K562 (cell line): ENCODE results near the gene GPR15. TPM values are rescaled to one million over a fixed set of nuclear protein-coding genes. Genes with fewer than 3 reads are reported as not detected.

Experiments used
- ATAC-seq: fragments of 200-7000 bp; cut with Tn5 transposase; 3 replicates; pipeline ENCODE4 v1.9.1; 2020; ENCODE audit warnings: moderate library complexity
- BruUV-seq: library from RNA; stranded (reverse); fragments of 400-500 nt; replicated peaks from 2 replicates; lab custom pipeline; 2021; lab: Mats Ljungman, UMichigan
- CTCF ChIA-PET: fragments of 300-600 bp; formaldehyde crosslinking; extraction: SDS; loops from one replicate; lab custom pipeline; 2021; ENCODE audit warnings: low intra/inter-chr PET ratio; lab: Yijun Ruan, JAX
- POLR2A ChIA-PET: fragments of 300-600, 350-650 bp; sonication (Branson Sonifier 250); formaldehyde crosslinking; extraction: SDS; loops from one replicate; lab custom pipeline; 2021; ENCODE audit warnings: antibody characterized with exemption, inconsistent platforms; lab: Yijun Ruan, JAX
- DNase-seq, 4 experiments: peaks; one replicate each; pipeline versions ENCODE4 v3.0.0 to v3.0.0-alpha.2; 2011 to 2018; ENCODE audit warnings: low spot score in 3 of 4, mixed read lengths in 3 of 4; ENCODE audit errors: extremely low read depth in 1 of 4
- FAIRE-seq: peaks from 2 replicates; lab custom pipeline; 2011; peaks lifted over from hg19 to GRCh38; lab: Jason Lieb, UNC
- H2AFZ ChIP-seq: 2 replicates; pipeline ENCODE4 v1.6.0; 2011; ENCODE audit warnings: low read depth, low read length, control low read depth, inconsistent platforms
- H3K27ac ChIP-seq: fragments of 200-600 bp; 3 replicates; pipeline ENCODE4 v1.8.0; 2011; ENCODE audit warnings: low read depth, mild to moderate bottlenecking, control low read depth, inconsistent platforms, low read length, moderate library complexity, mixed read lengths; ENCODE audit errors: extremely low read depth
- H3K27me3 ChIP-seq, 2 experiments: fragments of 300-600 bp in 1 of 2; 2 replicates in 1 of 2; 3 replicates in 1 of 2; pipeline versions ENCODE4 v1.6.0 to v1.8.0; 2011; ENCODE audit warnings: inconsistent platforms in 2 of 2, low read length in 2 of 2, mild to moderate bottlenecking in 1 of 2, mixed read lengths in 1 of 2, moderate library complexity in 1 of 2; ENCODE audit not compliant: control insufficient read depth in 2 of 2, insufficient read depth in 2 of 2
- H3K36me3 ChIP-seq: fragments of 300-600 bp; 3 replicates; pipeline ENCODE4 v1.8.0; 2011; ENCODE audit warnings: mild to moderate bottlenecking, low read length, inconsistent platforms; ENCODE audit not compliant: control insufficient read depth, insufficient read depth
- H3K4me1 ChIP-seq, 2 experiments: fragments of 200-600 bp in 1 of 2; replicated peaks in 1 of 2; 2 replicates in 1 of 2; 3 replicates in 1 of 2; pipeline versions ENCODE4 v1.5.1 to v1.8.0; 2011; ENCODE audit warnings: inconsistent platforms in 2 of 2, low read length in 2 of 2, mild to moderate bottlenecking in 1 of 2, mixed read lengths in 1 of 2, moderate library complexity in 1 of 2; ENCODE audit not compliant: control insufficient read depth in 2 of 2, insufficient read depth in 2 of 2
- H3K4me2 ChIP-seq: 2 replicates; pipeline ENCODE4 v1.6.1; 2011; ENCODE audit warnings: low read length, control low read depth, inconsistent platforms, mixed read lengths; ENCODE audit not compliant: insufficient read depth
- H3K4me3 ChIP-seq: fragments of 200-600 bp; sonication (generic), shearing (Covaris generic); 2 replicates; pipeline ENCODE4 v1.5.1; 2016; ENCODE audit warnings: control low read depth, inconsistent platforms
- H3K79me2 ChIP-seq: fragments of 200-600 bp; 3 replicates; pipeline ENCODE4 v1.8.0; 2011; ENCODE audit warnings: low read length, inconsistent platforms; ENCODE audit not compliant: control insufficient read depth, insufficient read depth
- H3K9ac ChIP-seq, 2 experiments: 2 replicates each; pipeline versions ENCODE4 v1.6.0 to v1.6.1; 2011; ENCODE audit warnings: low read depth in 2 of 2, low read length in 2 of 2, control low read depth in 1 of 2, inconsistent platforms in 1 of 2, mild to moderate bottlenecking in 1 of 2, mixed read lengths in 1 of 2; ENCODE audit not compliant: insufficient read depth in 1 of 2
- H3K9me1 ChIP-seq: one replicate; pipeline ENCODE4 v1.6.0; 2011; ENCODE audit warnings: inconsistent platforms, mild to moderate bottlenecking, low read length, moderate library complexity; ENCODE audit not compliant: control insufficient read depth, insufficient read depth
- H3K9me3 ChIP-seq: replicated peaks from 2 replicates; pipeline ENCODE4 v1.5.1; 2011; ENCODE audit warnings: low read depth, low read length, inconsistent platforms; ENCODE audit not compliant: control insufficient read depth, insufficient read depth
- H4K20me1 ChIP-seq: replicated peaks from 2 replicates; pipeline ENCODE4 v1.6.1; 2011; ENCODE audit warnings: low read length, inconsistent platforms, mixed read lengths; ENCODE audit not compliant: control insufficient read depth, insufficient read depth
- BRD9 ChIP-seq: fragments of 450-650 bp; IDR thresholded peaks from 2 replicates; pipeline ENCODE4 v1.6.1; 2018; ENCODE audit warnings: low read depth; ENCODE audit not compliant: partially characterized antibody
- HNRNPLL ChIP-seq: fragments of 200-400 bp; formaldehyde crosslinking; IDR thresholded peaks from 2 replicates; pipeline ENCODE4 v1.6.1; 2017; ENCODE audit warnings: low read length, low read depth, mild to moderate bottlenecking; ENCODE audit not compliant: poor library complexity, severe bottlenecking
- IRF2 ChIP-seq: sonication (generic); formaldehyde crosslinking; IDR thresholded peaks from 2 replicates; pipeline ENCODE4 v1.8.1; 2022; ENCODE audit warnings: mild to moderate bottlenecking, missing genetic modification reagents
- JUND ChIP-seq, 2 experiments: IDR thresholded peaks; 2 replicates in 1 of 2; 3 replicates in 1 of 2; pipeline ENCODE4 v1.6.1; 2011; ENCODE audit warnings: borderline replicate concordance in 2 of 2, low read depth in 2 of 2, low read length in 2 of 2, improper control_type of control experiment in 1 of 2, missing biosample characterization in 1 of 2, missing genetic modification characterization in 1 of 2, missing genetic modification reagents in 1 of 2
- KHSRP ChIP-seq: fragments of 450-650 bp; IDR thresholded peaks from 2 replicates; pipeline ENCODE4 v1.6.1; 2017
- PKNOX1 ChIP-seq: fragments of 450-650 bp; IDR thresholded peaks from 2 replicates; pipeline ENCODE4 v1.6.1; 2016
- SNIP1 ChIP-seq: fragments of 450-650 bp; IDR thresholded peaks from 2 replicates; pipeline ENCODE4 v1.7.1; 2017; ENCODE audit warnings: low read depth, mild to moderate bottlenecking
- ZEB2 ChIP-seq: fragments of 450-650 bp; IDR thresholded peaks from 2 replicates; pipeline ENCODE4 v1.6.1; 2016
- ZNF699 ChIP-seq: fragments of 250-450 bp; sonication (Bioruptor Pico); IDR thresholded peaks from 2 replicates; pipeline ENCODE4 v1.8.0; 2021; ENCODE audit warnings: mild to moderate bottlenecking, moderate library complexity; ENCODE audit not compliant: insufficient replicate concordance
- WGBS: fragments of 100-300 bp; shearing (Covaris generic); methylation state at CpG from one replicate; pipeline ENCODE4 v1.1.6; 2016; ENCODE audit warnings: low coverage, mixed read lengths; ENCODE audit not compliant: insufficient coverage; ENCODE audit errors: missing lambda C conversion rate; 5-methylcytosine and 5-hydroxymethylcytosine counted together
- in situ Hi-C: fragments of 300-500 bp; cut with MboI; formaldehyde crosslinking; loops from 4 replicates; pipeline ENCODE4 v1.15.0; 2018; ENCODE audit warnings: inconsistent platforms, mixed read lengths
- intact Hi-C: fragments of 100-400 bp; cut with micrococcal nuclease; formaldehyde crosslinking; loops from 2 replicates; pipeline ENCODE4 v1.14.2; 2022
- polyA plus RNA-seq, 8 experiments: library from polyadenylated mRNA; depleted of rRNA in 4 of 8; stranded (reverse) in 5 of 8; unstranded in 3 of 8; fragments of >200 nt; fragmentation: Nextera tagmentation in 2 of 8; fragmentation: Illumina TruSeq in 1 of 8; extraction: Ambion mirVana in 2 of 8; extraction: Trizol in 1 of 8; gene quantifications; 2 replicates each; pipeline versions ENCODE4 v1.2.1 to v1.2.3, GENCODE V29; 2011 to 2014; ENCODE audit warnings: inconsistent platforms in 1 of 8, missing spikeins in 1 of 8
- total RNA-seq, 7 experiments: library from RNA; depleted of rRNA in 6 of 7; stranded (reverse); fragments of >200 nt in 6 of 7; fragmentation: Illumina TruSeq in 2 of 7; extraction: Trizol in 2 of 7; gene quantifications; 2 replicates each; pipeline versions ENCODE4 v1.2.1 to v1.2.3, GENCODE V29; 2011 to 2021; ENCODE audit warnings: low replicate concordance in 1 of 7

GPR15 gene
- total and polyA plus RNA-seq, 9 of the 15 experiments (the other 6 are each of a cell fraction or from before 2014, with no cell fraction given): 0.13 TPM; not detected in 8

GRCh38 chr3:98504539-98504938 is 27.2 kb upstream of the GPR15 start:
- no peak overlapping the region for H2AFZ ChIP-seq
- TF ChIP-seq HNRNPLL: no peak
- TF ChIP-seq IRF2 (CRISPR knock-in tag): no peak
- TF ChIP-seq KHSRP: no peak
- no peak for TF ChIP-seq BRD9
- no peak for TF ChIP-seq SNIP1
- TF ChIP-seq JUND (IDR thresholded peaks at IDR 0.05; ENCODE audit: borderline replicate concordance, low read depth, low read length): no peak
- TF ChIP-seq JUND (tag; IDR thresholded peaks at IDR 0.05; ENCODE audit: borderline replicate concordance, low read depth, low read length): no peak
- TF ChIP-seq PKNOX1: no peak
- no peak for TF ChIP-seq ZNF699
- no peak for TF ChIP-seq ZEB2
- no peak overlapping the region for H3K27ac ChIP-seq
- H3K9me1 ChIP-seq: no peaks in the 10 kb centered on the region
- no peak overlapping the region for H3K9ac ChIP-seq
- in situ Hi-C loops: no loop called here
- H3K36me3 ChIP-seq: no peaks in the 10 kb centered on the region
- ChIA-PET POLR2A (no interaction called here), CTCF (no interaction called here)
- H3K27me3 ChIP-seq: no peaks in the 10 kb centered on the region
- DNase-seq (no peak), ATAC-seq (no peak), FAIRE-seq (no peak)
- 51% methylated on average over 3 of the region's 4 CpGs for WGBS
- no peaks in the 10 kb centered on the region for H4K20me1 ChIP-seq
- intact Hi-C loops: no loop called here
- no peak overlapping the region for H3K4me2 ChIP-seq
- no peak overlapping the region for H3K4me3 ChIP-seq
- H3K9me3 ChIP-seq: no peaks in the 10 kb centered on the region
- BruUV-seq: no TSS peak
- H3K79me2 ChIP-seq: no peaks in the 10 kb centered on the region
- H3K4me1 ChIP-seq: peaks cover 0 to 5% of the 10 kb centered on the region in 2 experiments; a peak in 1 of 5 replicates
